GM21528 (cell line): ENCODE measurements around the gene MYCN.
"Not testable (repeated sequence)": the region's sequence is repeated elsewhere in the genome, so short reads cannot be mapped to it uniquely, and the experiment has no call there.

Experiments used
- ATAC-seq: cut with Tn5 transposase; IDR thresholded peaks from one replicate; pipeline ENCODE4 v1.9.1; 2021; ENCODE audit warnings: mild to moderate bottlenecking, moderate library complexity; ENCODE audit not compliant: unreplicated experiment, low FRiP score

MYCN gene

GRCh38 chr2:15907461-15908324 is 32.7 kb upstream of the MYCN start:
- no peak for ATAC-seq

GRCh38 chr2:15908371-15908770 is 32.0 kb upstream of the MYCN start:
- ATAC-seq = no peak

DNA sequence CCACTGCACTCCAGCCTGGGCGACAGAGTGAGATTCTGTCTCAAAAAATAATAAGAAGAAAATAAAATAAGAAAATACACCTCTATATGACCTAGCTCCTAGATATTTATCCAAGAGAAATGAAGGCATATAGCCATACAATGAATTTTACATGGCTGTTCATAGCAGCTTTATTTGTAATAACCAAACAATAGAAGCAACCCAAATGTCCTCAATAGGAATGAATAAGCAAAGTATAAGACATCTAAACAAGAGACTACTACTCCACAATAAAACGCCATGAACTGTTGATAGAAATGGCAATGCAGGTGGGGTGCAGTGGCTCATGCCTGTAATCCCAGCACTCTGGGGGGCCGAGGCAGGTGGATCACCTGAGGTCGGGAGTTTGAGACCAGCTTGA is 31.2 kb upstream of the MYCN start:
- ATAC-seq = no peak

GRCh38 chr2:15909736-15910135 is 30.6 kb upstream of the MYCN start:
- ATAC-seq = no peak

GRCh38 chr2:15911270-15911669 is 29.1 kb upstream of the MYCN start:
- not testable (repeated sequence) for ATAC-seq

GRCh38 chr2:15911686-15912085 is 28.7 kb upstream of the MYCN start:
- no peak for ATAC-seq

DNA sequence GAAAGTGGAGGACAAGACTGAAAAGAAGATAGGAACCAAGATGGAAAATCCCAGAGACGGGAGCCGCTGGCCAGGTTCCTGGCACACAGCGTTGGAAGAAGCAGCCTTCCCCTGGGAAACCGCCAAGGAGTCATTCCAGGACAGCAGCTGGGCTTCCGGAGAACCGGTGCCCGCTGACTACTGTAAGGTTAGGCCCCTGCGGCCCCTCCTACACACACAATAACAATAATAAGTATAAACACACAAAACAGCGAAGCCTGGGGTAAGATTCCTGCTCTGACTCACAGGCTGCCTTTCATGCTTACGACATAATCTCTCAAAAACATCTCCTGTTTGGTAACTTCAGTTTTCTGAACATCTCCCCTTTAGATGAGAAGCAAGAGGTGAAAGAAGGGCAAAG is 28.1 kb upstream of the MYCN start:
- ATAC-seq = no peak

DNA sequence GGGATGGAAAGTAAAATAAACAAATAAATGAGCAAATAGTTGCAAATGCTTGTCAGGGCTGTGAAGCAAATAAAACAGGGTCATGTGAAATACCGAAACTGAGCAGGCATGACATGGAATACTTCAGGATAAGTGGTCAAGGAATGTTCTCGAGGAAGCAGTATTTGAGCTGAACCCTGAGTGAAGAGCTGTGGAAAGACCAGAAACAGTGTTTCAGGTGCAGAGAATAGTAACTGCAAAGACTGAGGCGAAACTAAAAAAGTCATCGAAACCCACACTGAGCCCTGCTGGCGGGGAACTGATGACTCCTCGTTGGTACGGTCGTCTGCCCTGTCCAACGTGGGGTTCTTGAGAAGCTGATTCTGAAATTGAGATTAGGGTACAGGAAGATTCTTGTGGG is 27.2 kb upstream of the MYCN start:
- ATAC-seq = no peak

DNA sequence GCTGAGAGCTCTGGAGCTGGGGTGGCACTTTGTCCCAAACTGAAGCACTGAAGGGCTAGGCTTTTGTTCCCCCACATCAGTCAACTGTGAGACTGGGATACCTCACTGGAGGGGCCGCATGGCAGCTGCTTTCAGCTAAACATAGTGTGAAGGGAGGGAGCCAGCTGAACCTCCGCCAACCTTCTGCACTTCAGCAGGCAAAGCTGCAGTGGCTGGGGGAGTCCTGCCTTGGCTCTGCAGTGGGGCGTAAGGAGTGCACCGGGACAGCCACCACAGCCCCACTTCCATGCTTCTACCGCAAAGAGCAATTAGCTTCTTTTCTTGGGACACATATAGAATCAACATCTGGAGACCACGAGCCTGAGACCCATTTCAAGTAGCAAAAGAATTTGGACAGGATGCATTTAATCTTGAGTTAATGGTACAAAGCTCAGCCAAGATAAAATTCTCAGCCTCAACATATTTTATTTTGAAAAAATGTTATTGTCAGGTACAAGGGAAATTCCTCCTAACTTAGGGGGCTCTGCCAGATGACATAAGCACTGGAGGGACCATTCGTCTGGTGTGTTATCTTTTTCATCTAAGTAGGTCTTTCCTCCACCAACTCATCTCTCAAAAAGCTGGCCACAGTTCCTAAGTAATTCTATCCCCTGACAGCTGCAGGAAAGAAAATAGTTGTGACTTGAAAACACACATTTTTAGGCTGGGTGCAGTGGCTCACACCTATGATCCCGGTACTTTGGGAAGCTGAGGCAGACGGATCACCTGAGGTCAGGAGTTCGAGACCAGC is 25.6 kb upstream of the MYCN start:
- ATAC-seq = no peak

- ATAC-seq = not testable (repeated sequence)
These were observed 24.8 kb upstream of the MYCN start for GRCh38 chr2:15915546-15915945.

- no peak for ATAC-seq
These were observed 24.0 kb upstream of the MYCN start for GRCh38 chr2:15916336-15916735.

- no peak for ATAC-seq
These were observed 21.5 kb upstream of the MYCN start for GRCh38 chr2:15918761-15919356.

DNA sequence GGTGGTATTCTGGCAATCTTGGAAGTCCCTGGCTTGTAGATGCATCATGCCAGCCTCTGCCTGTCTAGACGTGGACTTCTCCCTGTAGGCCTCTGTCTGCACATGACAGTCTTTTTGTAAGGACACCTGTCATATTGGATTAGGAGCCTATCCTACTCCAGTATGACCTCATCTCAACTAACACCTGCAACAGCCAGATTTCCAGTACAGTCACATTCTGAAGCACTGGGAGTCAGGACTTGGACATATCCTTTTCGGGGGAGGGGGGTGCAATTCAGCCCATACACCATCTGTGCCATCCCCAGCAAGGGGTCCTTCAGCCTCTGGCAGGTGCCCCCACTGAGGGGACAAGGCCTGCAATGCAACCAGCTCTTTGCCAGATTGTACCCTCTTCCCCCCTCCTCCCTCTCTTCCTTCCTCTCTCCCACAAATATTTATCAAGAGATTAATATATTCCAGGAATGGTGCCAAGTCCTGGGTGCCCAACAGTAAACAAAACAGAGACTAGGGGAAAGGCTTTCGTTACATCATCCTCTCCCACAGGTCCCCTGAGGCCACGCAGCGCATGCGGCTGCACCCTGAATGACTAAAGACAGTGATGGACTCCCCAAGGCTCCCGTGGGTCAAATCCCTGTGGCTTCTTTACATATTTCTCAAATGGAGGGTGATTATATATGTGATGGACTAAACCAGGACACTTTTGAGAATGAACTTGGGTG is 20.5 kb upstream of the MYCN start:
- ATAC-seq = no peak

DNA sequence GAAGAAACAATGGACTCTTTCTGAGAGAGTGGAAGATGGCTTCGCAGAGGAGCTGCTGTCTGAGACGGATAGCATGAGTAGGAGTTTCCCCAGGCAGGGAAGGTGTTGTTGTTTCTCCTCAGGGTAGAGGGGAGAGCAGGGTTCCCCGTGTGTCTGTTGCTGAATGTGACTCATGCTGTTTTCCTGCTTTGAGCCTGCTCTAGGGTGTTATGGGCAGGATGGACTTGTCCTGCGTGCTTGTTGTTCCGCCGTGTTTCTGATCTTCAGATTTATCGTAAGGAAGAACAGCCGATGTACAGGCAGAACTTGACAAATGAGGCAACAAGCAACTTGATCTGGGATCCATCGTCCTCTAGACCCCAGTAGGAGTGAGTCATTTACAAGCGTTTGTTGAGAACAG is 19.7 kb upstream of the MYCN start:
- no peak for ATAC-seq

GRCh38 chr2:15923597-15923996 is 16.8 kb upstream of the MYCN start:
- no peak for ATAC-seq

GRCh38 chr2:15925819-15926218 is 14.5 kb upstream of the MYCN start:
- no peak for ATAC-seq

- no peak for ATAC-seq
These were observed 14.1 kb upstream of the MYCN start for GRCh38 chr2:15926252-15926651.

DNA sequence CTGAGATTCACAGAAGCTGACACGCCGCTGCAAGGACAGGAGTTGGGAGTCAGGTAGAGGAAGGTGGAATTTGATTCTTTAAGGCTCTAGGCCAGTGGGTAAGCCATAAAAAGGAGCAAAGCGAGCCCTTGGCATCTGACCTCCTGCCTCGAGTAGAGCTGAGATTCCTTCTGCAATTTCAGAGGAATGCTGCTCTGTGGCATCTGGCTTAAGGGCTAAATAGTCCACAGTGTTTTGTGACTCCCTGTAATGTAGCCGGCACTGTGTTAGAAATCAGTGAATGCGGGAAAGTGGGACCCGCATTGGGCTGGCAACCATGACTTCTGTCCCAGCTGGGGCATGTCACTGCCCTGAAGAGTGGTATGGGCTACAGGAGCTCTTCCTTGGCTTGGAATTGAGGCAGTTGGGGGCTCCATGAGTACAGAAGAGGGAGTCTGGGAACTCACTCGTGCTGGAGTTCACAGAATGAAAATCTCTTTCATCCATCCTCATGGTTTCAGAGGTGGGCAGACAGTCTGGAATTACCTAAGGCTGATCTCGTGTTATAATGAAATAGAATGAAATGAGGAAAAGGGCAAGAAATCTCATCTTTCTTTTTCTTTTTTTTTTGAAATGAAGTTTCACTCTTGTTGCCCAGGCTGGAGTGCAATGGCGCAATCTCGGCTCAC is 12.7 kb upstream of the MYCN start:
- no peak for ATAC-seq

- ATAC-seq = not testable (repeated sequence)
These were observed 11.3 kb upstream of the MYCN start for GRCh38 chr2:15929008-15929407.

DNA sequence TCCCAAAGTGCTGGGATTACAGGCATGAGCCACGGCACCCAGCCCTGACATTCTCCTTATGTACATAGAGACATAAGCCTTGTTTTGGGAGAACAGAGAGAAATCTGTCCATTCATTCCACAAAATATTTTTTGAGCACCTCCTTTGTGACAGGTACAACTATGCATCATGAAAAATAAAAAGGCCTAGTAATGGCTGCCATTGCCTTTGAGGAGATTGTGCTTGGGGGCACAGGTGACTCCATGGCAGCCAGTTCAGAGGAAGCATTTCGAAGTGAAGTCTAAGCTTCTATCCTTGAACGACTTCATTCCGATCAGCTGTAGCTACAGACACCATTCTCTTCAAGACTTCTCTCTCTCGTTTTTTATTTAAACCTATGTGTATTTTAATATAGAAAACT is 10.5 kb upstream of the MYCN start:
- no peak for ATAC-seq
